DOHH2 (cell line): ENCODE measurements around the gene PRIM2.
"Not testable (repeated sequence)": the region's sequence is repeated elsewhere in the genome, so short reads cannot be mapped to it uniquely, and the experiment has no call there.

Source experiments
- H3F3A ChIP-seq: fragments of 200-600 bp; sonication (generic), shearing (Covaris generic); 2 replicates; pipeline ENCODE4 v1.6.0; 2016; ENCODE audit warnings: antibody characterized with exemption, mild to moderate bottlenecking; ENCODE audit not compliant: control insufficient read depth, insufficient read depth
- H3K27ac ChIP-seq: fragments of 200-600 bp; sonication (generic); 2 replicates; pipeline ENCODE4 v1.5.1; 2014; ENCODE audit warnings: low read depth, mild to moderate bottlenecking, low read length, moderate library complexity
- H3K27me3 ChIP-seq: fragments of 200-600 bp; sonication (generic); 2 replicates; pipeline ENCODE4 v1.6.1; 2014; ENCODE audit warnings: mild to moderate bottlenecking, low read length, mixed read lengths; ENCODE audit not compliant: control insufficient read depth
- H3K36me3 ChIP-seq: fragments of 200-600 bp; sonication (generic); 2 replicates; pipeline ENCODE4 v1.6.1; 2014; ENCODE audit warnings: mild to moderate bottlenecking, low read length, moderate library complexity, mixed read lengths; ENCODE audit not compliant: control insufficient read depth
- H3K4me1 ChIP-seq: fragments of 200-600 bp; sonication (generic); 2 replicates; pipeline ENCODE4 v1.6.1; 2014; ENCODE audit warnings: mild to moderate bottlenecking, low read length, mixed read lengths; ENCODE audit not compliant: control insufficient read depth
- H3K4me2 ChIP-seq: fragments of 200-600 bp; sonication (generic); 2 replicates; pipeline ENCODE4 v1.6.0; 2014; ENCODE audit warnings: mild to moderate bottlenecking, low read length, moderate library complexity
- H3K4me3 ChIP-seq: fragments of 200-600 bp; sonication (generic); 2 replicates; pipeline ENCODE4 v1.5.1; 2014; ENCODE audit warnings: mild to moderate bottlenecking, low read length, mixed read lengths
- H3K79me2 ChIP-seq: fragments of 200-600 bp; sonication (generic); 2 replicates; pipeline ENCODE4 v1.6.1; 2014; ENCODE audit warnings: mild to moderate bottlenecking, low read length, mixed read lengths; ENCODE audit not compliant: control insufficient read depth
- H3K9me2 ChIP-seq: fragments of 200-600 bp; sonication (generic); replicated peaks from 2 replicates; pipeline ENCODE4 v1.6.1; 2014; ENCODE audit warnings: mild to moderate bottlenecking, low read length, mixed read lengths; ENCODE audit not compliant: control insufficient read depth
- H3K9me3 ChIP-seq: fragments of 200-600 bp; sonication (generic); 2 replicates; pipeline ENCODE4 v1.6.1; 2014; ENCODE audit warnings: antibody characterized with exemption, low read length, mixed read lengths; ENCODE audit not compliant: control insufficient read depth, insufficient read depth
- H4K20me1 ChIP-seq: fragments of 200-600 bp; sonication (generic); 2 replicates; pipeline ENCODE4 v1.6.0; 2014; ENCODE audit warnings: low read depth, mild to moderate bottlenecking, antibody characterized with exemption, low read length, moderate library complexity; ENCODE audit not compliant: control insufficient read depth, insufficient read depth
- CTCF ChIP-seq: fragments of 200-600 bp; sonication (generic); IDR thresholded peaks from one replicate; pipeline ENCODE4 v1.5.1; 2014; ENCODE audit warnings: antibody characterized with exemption, mild to moderate bottlenecking, low read depth, low read length; ENCODE audit not compliant: poor library complexity, severe bottlenecking
- EZH2phosphoT487 ChIP-seq: fragments of 200-600 bp; sonication (generic); IDR thresholded peaks from 2 replicates; pipeline ENCODE4 v1.6.1; 2017; ENCODE audit warnings: borderline replicate concordance, mild to moderate bottlenecking, antibody characterized with exemption, low read length, moderate library complexity, mixed read lengths

Gene PRIM2

GRCh38 chr6:57317060-57317943 lies at the start of gene PRIM2:
Gene PRIM2, plus strand, starts transcription at chr6:57317630. Its CDS starts 816 bp downstream, at chr6:57318446.
- Histone ChIP-seq H3F3A (no peaks in the 10 kb centered on the region), H4K20me1 (no peaks in the 10 kb centered on the region), H3K27me3 (peaks cover 9% of the 10 kb centered on the region), H3K4me1 (peaks cover 23% of the 10 kb centered on the region), H3K4me3 (peak within 1 kb of the TSS; percentile 100), H3K79me2 (peaks cover 31% of the 10 kb centered on the region), H3K9me3 (no peaks in the 10 kb centered on the region), H3K9me2 (no peaks in the 10 kb centered on the region), H3K27ac (peak within 1 kb of the TSS; percentile 62), H3K4me2 (peak within 1 kb of the TSS; percentile 87), H3K36me3 (peaks cover 49% of the 10 kb centered on the region)
- TF ChIP-seq CTCF (no peak), EZH2phosphoT487 (no peak)

- H3K27ac ChIP-seq = no peak overlapping the region
- no peaks in the 10 kb centered on the region for H3K79me2 ChIP-seq
- no peak overlapping the region for H3K4me2 ChIP-seq
- no peaks in the 10 kb centered on the region for H3F3A ChIP-seq
- no peaks in the 10 kb centered on the region for H3K9me2 ChIP-seq
- no peaks in the 10 kb centered on the region for H3K9me3 ChIP-seq
- TF ChIP-seq EZH2phosphoT487 (no peak), CTCF (no peak)
- no peaks in the 10 kb centered on the region for H3K36me3 ChIP-seq
- no peak overlapping the region for H3K4me3 ChIP-seq
- H4K20me1 ChIP-seq = no peaks in the 10 kb centered on the region
- H3K4me1 ChIP-seq = no peaks in the 10 kb centered on the region
- peaks cover 8% of the 10 kb centered on the region for H3K27me3 ChIP-seq
Observed at GRCh38 chr6:57268294-57268640, 49.2 kb upstream of the PRIM2 start.

- not testable (repeated sequence) for H3K36me3 ChIP-seq, H3K79me2 ChIP-seq, H3K27ac ChIP-seq, H3K4me3 ChIP-seq, H3K9me2 ChIP-seq, H3K27me3 ChIP-seq, H4K20me1 ChIP-seq, H3K4me1 ChIP-seq, H3K9me3 ChIP-seq, H3K4me2 ChIP-seq, H3F3A ChIP-seq
Observed at GRCh38 chr6:57274113-57274824, 43.2 kb upstream of the PRIM2 start.

GRCh38 chr6:57275384-57275783 lies 42.0 kb upstream of the PRIM2 start:
- TF ChIP-seq CTCF (no peak), EZH2phosphoT487 (no peak)
- Histone ChIP-seq H3K4me1 (no peaks in the 10 kb centered on the region), H3K27ac (no peak overlapping the region), H3K79me2 (no peaks in the 10 kb centered on the region), H3K9me3 (no peaks in the 10 kb centered on the region), H3K4me3 (no peak overlapping the region), H3K4me2 (no peak overlapping the region), H3K36me3 (no peaks in the 10 kb centered on the region), H4K20me1 (no peaks in the 10 kb centered on the region), H3K9me2 (no peaks in the 10 kb centered on the region), H3K27me3 (peaks cover 3% of the 10 kb centered on the region; the same call in 1 of the 2 replicates), H3F3A (no peaks in the 10 kb centered on the region)
